ENCODE measurements around the gene PRRX1. TPM values are rescaled to one million over a fixed set of nuclear protein-coding genes. Genes with fewer than 3 reads are reported as not detected.

The PRRX1 gene
- polyA plus RNA-seq, 3 donors, result not detected

GRCh38 chr1:170669586-170670530 lies 5.9 kb downstream of the PRRX1 start:
- peaks cover 12% of the 10 kb centered on the region for H3K4me1 Mint-ChIP-seq
- intact Hi-C loops (cut with micrococcal nuclease), result no loop called here
- no peak overlapping the region for H3K4me2 ChIP-seq (replicated peaks; ENCODE audit: extremely low read depth, low read length, poor library complexity, severe bottlenecking)

More at GRCh38 chr1:170669586-170670530, 5.9 kb downstream of the PRRX1 start:
- DNase-seq, result no peak
- Mint-ChIP-seq H3K36me3 (peaks cover 0 to 12% of the 10 kb centered on the region in 2 donors), H3K27ac (no peak overlapping the region), H3K4me3 (peak overlapping the region in 1 of 2 donors; percentile 81), H3K27me3 (ENCODE audit: low read depth in 3 of 3) (peaks cover 79 to 89% (median 83%) of the 10 kb centered on the region in 3 donors), H3K9me3 (peaks cover 2 to 46% (median 37%) of the 10 kb centered on the region in 7 donors)
- peaks cover 0 to 44% of the 10 kb centered on the region in 2 donors for H3K9me3 ChIP-seq (replicated peaks in 1 of 2; ENCODE audit: control insufficient read depth in 1 of 2, insufficient read depth in 1 of 2, low read length in 2 of 2)
- no peaks in the 10 kb centered on the region for H3K36me3 ChIP-seq (replicated peaks in 1 of 2; ENCODE audit: control insufficient read depth in 1 of 2, insufficient read depth in 2 of 2, low read length in 2 of 2)
- H4K20me1 ChIP-seq (ENCODE audit: insufficient read depth, low read length), result no peaks in the 10 kb centered on the region
- no peak overlapping the region for H3K9ac ChIP-seq (ENCODE audit: insufficient read depth, low read length, poor library complexity, severe bottlenecking)
- peaks cover 69 to 86% of the 10 kb centered on the region in 2 donors for H3K27me3 ChIP-seq (ENCODE audit: control insufficient read depth in 2 of 2, insufficient read depth in 2 of 2, low read length in 2 of 2)
- H2AFZ ChIP-seq (ENCODE audit: insufficient read depth, low read depth, low read length, poor library complexity, severe bottlenecking), result no peak overlapping the region
- no peak overlapping the region for H3K4me3 ChIP-seq (replicated peaks in 1 of 3; ENCODE audit: low read depth in 2 of 3, low read length in 3 of 3)
- TF ChIP-seq CTCF (IDR thresholded peaks at IDR 0.05), result no peak
- H3K79me2 ChIP-seq (ENCODE audit: insufficient read depth, low read length), result no peaks in the 10 kb centered on the region
- H3K4me1 ChIP-seq (ENCODE audit: control insufficient read depth in 1 of 2, insufficient read depth in 2 of 2, low read length in 2 of 2), result no peaks in the 10 kb centered on the region
- WGBS (ENCODE audit: insufficient coverage), result no CpG with 5 or more reads among the region's 22 CpGs
- H3K27ac ChIP-seq (ENCODE audit: low read depth in 1 of 2, low read length in 2 of 2), result no peak overlapping the region
